ENCODE data around the gene EEF2. TPM values are rescaled to one million over a fixed set of nuclear protein-coding genes. Genes with fewer than 3 reads are reported as not detected.

The EEF2 gene
- total and polyA plus RNA-seq, 8 donors: 1,467 to 2,064 (median 1,800) TPM

DNA sequence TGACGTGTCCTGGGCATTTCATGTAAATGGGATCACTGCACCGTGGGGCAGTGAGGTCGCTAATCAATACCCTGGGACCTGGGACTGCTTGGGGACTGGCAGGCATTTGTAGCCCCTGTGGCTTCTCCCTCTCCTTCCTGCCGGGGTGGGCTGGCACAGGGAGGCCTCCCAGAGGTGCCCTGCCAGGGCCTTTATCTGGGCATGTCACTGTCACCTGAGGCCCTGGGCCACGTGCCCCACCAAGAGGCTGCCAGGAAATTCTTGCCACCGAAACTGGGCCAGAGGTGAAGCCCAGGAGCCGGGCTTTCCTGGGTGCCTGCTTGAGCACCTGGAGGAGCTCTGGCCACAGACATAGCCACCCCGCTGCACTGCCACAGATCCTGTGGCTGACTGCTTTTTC, 54.2 kb downstream of the EEF2 start:
- TF ChIP-seq CTCF (IDR thresholded peaks at IDR 0.05): no peak
- H3K4me3 ChIP-seq: no peak overlapping the region
- H3K9me3 ChIP-seq: no peaks in the 10 kb centered on the region
- no peak overlapping the region for H3K27ac ChIP-seq
- H3K27me3 ChIP-seq: peaks cover 16 to 62% of the 10 kb centered on the region in 2 donors
- intact Hi-C loops (cut with DNase I): no loop called here
- H3K36me3 ChIP-seq: no peaks in the 10 kb centered on the region
- H3K4me1 ChIP-seq: no peaks in the 10 kb centered on the region
- ATAC-seq: no peak
- no peak for DNase-seq

Small RNA genes within 50 kb of the gene (microRNA-seq; reads per million reads assigned to microRNA genes)
- gene MIR637: 0 reads per million in 2 donors

Other genes with a start within 250 kb of the EEF2 start
- gene APBA3, start 223.8 kb downstream of the EEF2 start, total RNA-seq: 10 to 100 TPM; 22.1 to 24.7 TPM
- 10 to 100 TPM; 15.5 to 21.9 (median 18.6) TPM for gene APBA3, start 223.8 kb downstream of the EEF2 start, polyA plus RNA-seq (ENCODE audit: insufficient read length in 6 of 6)
- 10 to 100 TPM; 52.4 to 59.1 TPM for gene MRPL54, start 222.8 kb downstream of the EEF2 start, total RNA-seq
- 10 to 100 TPM; 24.4 to 33.6 (median 29.7) TPM for gene MRPL54, start 222.8 kb downstream of the EEF2 start, polyA plus RNA-seq (ENCODE audit: insufficient read length in 6 of 6)
- gene RAX2, start 213.2 kb downstream of the EEF2 start, total RNA-seq: not detected
- under 1 TPM in 1 of 6 donors, not detected in 5; 0.08 TPM for gene RAX2, start 213.2 kb downstream of the EEF2 start, polyA plus RNA-seq (ENCODE audit: insufficient read length in 6 of 6)
- gene MATK, start 199.1 kb downstream of the EEF2 start, total RNA-seq: 1 to 10 TPM; 6.6 to 9.1 TPM
- 1 to 10 TPM; 1.1 to 2.9 (median 1.6) TPM for gene MATK, start 199.1 kb downstream of the EEF2 start, polyA plus RNA-seq (ENCODE audit: insufficient read length in 6 of 6)
- gene ZFR2, start 116.4 kb downstream of the EEF2 start, total RNA-seq: under 1 TPM; 0.26 to 0.52 TPM
- gene ZFR2, start 116.4 kb downstream of the EEF2 start, polyA plus RNA-seq (ENCODE audit: insufficient read length in 6 of 6): under 1 TPM; 0.18 to 0.99 (median 0.54) TPM
- not detected for gene ATCAY, start 104.8 kb downstream of the EEF2 start, total RNA-seq
- gene ATCAY, start 104.8 kb downstream of the EEF2 start, polyA plus RNA-seq (ENCODE audit: insufficient read length in 6 of 6): under 1 TPM; 0.14 to 0.34 (median 0.16) TPM
- gene NMRK2, start 52.4 kb downstream of the EEF2 start, total RNA-seq: under 1 TPM; 0.32 to 0.50 TPM
- not detected for gene NMRK2, start 52.4 kb downstream of the EEF2 start, polyA plus RNA-seq (ENCODE audit: insufficient read length in 6 of 6)
- gene DAPK3, start 14.4 kb downstream of the EEF2 start, total RNA-seq: 10 to 100 TPM; 62.1 to 70.7 TPM
- gene DAPK3, start 14.4 kb downstream of the EEF2 start, polyA plus RNA-seq (ENCODE audit: insufficient read length in 6 of 6): 10 to 100 TPM; 35.6 to 48.4 (median 42.2) TPM
- 10 to 100 TPM; 24.3 to 26.9 TPM for gene PIAS4, start 22.3 kb upstream of the EEF2 start, total RNA-seq
- gene PIAS4, start 22.3 kb upstream of the EEF2 start, polyA plus RNA-seq (ENCODE audit: insufficient read length in 6 of 6): 10 to 100 TPM; 20.9 to 29.9 (median 23.0) TPM
- 10 to 100 TPM; 38.8 to 49.5 TPM for gene ZBTB7A, start 81.4 kb upstream of the EEF2 start, total RNA-seq
- gene ZBTB7A, start 81.4 kb upstream of the EEF2 start, polyA plus RNA-seq (ENCODE audit: insufficient read length in 6 of 6): 10 to 100 TPM in 3 of 6 donors, 1 to 10 TPM in 3; 7.1 to 14.3 (median 10.5) TPM
- 100 to 1,000 TPM; 129 to 143 TPM for gene MAP2K2, start 138.7 kb upstream of the EEF2 start, total RNA-seq
- 100 to 1,000 TPM in 5 of 6 donors, 10 to 100 TPM in 1; 97.2 to 121 (median 111) TPM for gene MAP2K2, start 138.7 kb upstream of the EEF2 start, polyA plus RNA-seq (ENCODE audit: insufficient read length in 6 of 6)
- not detected for gene CREB3L3, start 168.2 kb upstream of the EEF2 start, total RNA-seq
- gene CREB3L3, start 168.2 kb upstream of the EEF2 start, polyA plus RNA-seq (ENCODE audit: insufficient read length in 6 of 6): not detected
- gene SIRT6, start 197.1 kb upstream of the EEF2 start, total RNA-seq: 10 to 100 TPM; 20.8 to 21.9 TPM
- 10 to 100 TPM; 17.8 to 24.7 (median 19.0) TPM for gene SIRT6, start 197.1 kb upstream of the EEF2 start, polyA plus RNA-seq (ENCODE audit: insufficient read length in 6 of 6)
- gene ANKRD24, start 197.2 kb upstream of the EEF2 start, total RNA-seq: 1 to 10 TPM in 1 of 2 donors, under 1 TPM in 1; 0.58 to 2.1 TPM
- gene ANKRD24, start 197.2 kb upstream of the EEF2 start, polyA plus RNA-seq (ENCODE audit: insufficient read length in 6 of 6): 1 to 10 TPM in 5 of 6 donors, under 1 TPM in 1; 0.86 to 2.3 (median 1.3) TPM
- 1 to 10 TPM; 1.5 to 6.0 TPM for gene EBI3, start 244.1 kb upstream of the EEF2 start, total RNA-seq
- gene EBI3, start 244.1 kb upstream of the EEF2 start, polyA plus RNA-seq (ENCODE audit: insufficient read length in 6 of 6): under 1 TPM; 0.39 to 0.73 (median 0.56) TPM

All from left lung (tissue), 10 donors.